HEK293 (cell line): ENCODE data around the gene GOLGA6L2.

Experiments used
- ATF2 ChIP-seq: fragments of 450-650 bp; formaldehyde crosslinking; IDR thresholded peaks from 2 replicates; pipeline ENCODE4 v1.5.1; 2016; ENCODE audit warnings: missing biosample characterization, missing genetic modification characterization, low read depth
- FEZF1 ChIP-seq: fragments of 450-650 bp; formaldehyde crosslinking; IDR thresholded peaks from 2 replicates; pipeline ENCODE4 v1.5.1; 2016; ENCODE audit warnings: missing biosample characterization, missing genetic modification characterization
- GLIS2 ChIP-seq: fragments of 450-650 bp; formaldehyde crosslinking; IDR thresholded peaks from 2 replicates; pipeline ENCODE4 v1.5.1; 2016; ENCODE audit warnings: missing biosample characterization, missing genetic modification characterization
- YY1 ChIP-seq: fragments of 450-650 bp; formaldehyde crosslinking; IDR thresholded peaks from 2 replicates; pipeline ENCODE4 v1.5.1; 2018; ENCODE audit warnings: missing biosample characterization, missing genetic modification characterization
- ZNF23 ChIP-seq: fragments of 450-650 bp; formaldehyde crosslinking; IDR thresholded peaks from 2 replicates; pipeline ENCODE4 v1.5.1; 2016; ENCODE audit warnings: missing biosample characterization, missing genetic modification characterization, borderline replicate concordance
- ZNF302 ChIP-seq: fragments of 450-650 bp; formaldehyde crosslinking; IDR thresholded peaks from 2 replicates; pipeline ENCODE4 v1.5.1; 2016; ENCODE audit warnings: missing biosample characterization, missing genetic modification characterization, low read depth
- ZNF645 ChIP-seq: fragments of 450-650 bp; formaldehyde crosslinking; IDR thresholded peaks from 2 replicates; pipeline ENCODE4; 2016; ENCODE audit warnings: missing biosample characterization, missing genetic modification characterization
- ZNF664 ChIP-seq: fragments of 450-650 bp; formaldehyde crosslinking; IDR thresholded peaks from 2 replicates; pipeline ENCODE4 v1.5.1; 2016; ENCODE audit warnings: missing biosample characterization, missing genetic modification characterization
- ZNF670 ChIP-seq: fragments of 450-650 bp; formaldehyde crosslinking; IDR thresholded peaks from 2 replicates; pipeline ENCODE4 v1.5.1; 2016; ENCODE audit warnings: missing biosample characterization, missing genetic modification characterization, low read depth
- ZNF777 ChIP-seq: fragments of 450-650 bp; formaldehyde crosslinking; IDR thresholded peaks from 2 replicates; pipeline ENCODE4 v1.5.1; 2017; ENCODE audit warnings: missing biosample characterization, missing genetic modification characterization, borderline replicate concordance
- TF ChIP-seq, protein P1 (sequence below): fragments of 450-650 bp; formaldehyde crosslinking; IDR thresholded peaks from 2 replicates; pipeline ENCODE4 v1.5.1; 2016; ENCODE audit warnings: missing biosample characterization, missing genetic modification characterization
- TF ChIP-seq, protein P2 (sequence below): fragments of 450-650 bp; formaldehyde crosslinking; optimal IDR thresholded peaks from 2 replicates; pipeline ENCODE3; 2016; ENCODE audit warnings: missing biosample characterization, mild to moderate bottlenecking, missing genetic modification characterization
- TF ChIP-seq, protein P3 (sequence below): fragments of 450-650 bp; formaldehyde crosslinking; IDR thresholded peaks from 2 replicates; pipeline ENCODE4 v1.5.0; 2017; ENCODE audit warnings: missing biosample characterization, missing genetic modification characterization, borderline replicate concordance
- TF ChIP-seq, protein P4 (sequence below): fragments of 450-650 bp; formaldehyde crosslinking; conservative IDR thresholded peaks from 2 replicates; pipeline ENCODE4 v1.5.1; 2016; ENCODE audit warnings: low read depth, missing biosample characterization, missing genetic modification characterization

GRCh38 chr15:23447107-23447500, at the start of gene GOLGA6L2:
- TF ChIP-seq, protein P1, sequence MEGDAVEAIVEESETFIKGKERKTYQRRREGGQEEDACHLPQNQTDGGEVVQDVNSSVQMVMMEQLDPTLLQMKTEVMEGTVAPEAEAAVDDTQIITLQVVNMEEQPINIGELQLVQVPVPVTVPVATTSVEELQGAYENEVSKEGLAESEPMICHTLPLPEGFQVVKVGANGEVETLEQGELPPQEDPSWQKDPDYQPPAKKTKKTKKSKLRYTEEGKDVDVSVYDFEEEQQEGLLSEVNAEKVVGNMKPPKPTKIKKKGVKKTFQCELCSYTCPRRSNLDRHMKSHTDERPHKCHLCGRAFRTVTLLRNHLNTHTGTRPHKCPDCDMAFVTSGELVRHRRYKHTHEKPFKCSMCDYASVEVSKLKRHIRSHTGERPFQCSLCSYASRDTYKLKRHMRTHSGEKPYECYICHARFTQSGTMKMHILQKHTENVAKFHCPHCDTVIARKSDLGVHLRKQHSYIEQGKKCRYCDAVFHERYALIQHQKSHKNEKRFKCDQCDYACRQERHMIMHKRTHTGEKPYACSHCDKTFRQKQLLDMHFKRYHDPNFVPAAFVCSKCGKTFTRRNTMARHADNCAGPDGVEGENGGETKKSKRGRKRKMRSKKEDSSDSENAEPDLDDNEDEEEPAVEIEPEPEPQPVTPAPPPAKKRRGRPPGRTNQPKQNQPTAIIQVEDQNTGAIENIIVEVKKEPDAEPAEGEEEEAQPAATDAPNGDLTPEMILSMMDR (tag by site-specific recombination) = no peak
- TF ChIP-seq ZNF302 (tag by site-specific recombination) (no peak), ATF2 (no peak), ZNF664 (no peak), ZNF23 (tag by site-specific recombination) (no peak), GLIS2 (tag by site-specific recombination) (no peak), ZNF645 (tag by site-specific recombination) (no peak), ZNF670 (tag by site-specific recombination) (no peak), ZNF777 (tag by site-specific recombination) (no peak), YY1 (no peak), FEZF1 (no peak)
- TF ChIP-seq, protein P2, sequence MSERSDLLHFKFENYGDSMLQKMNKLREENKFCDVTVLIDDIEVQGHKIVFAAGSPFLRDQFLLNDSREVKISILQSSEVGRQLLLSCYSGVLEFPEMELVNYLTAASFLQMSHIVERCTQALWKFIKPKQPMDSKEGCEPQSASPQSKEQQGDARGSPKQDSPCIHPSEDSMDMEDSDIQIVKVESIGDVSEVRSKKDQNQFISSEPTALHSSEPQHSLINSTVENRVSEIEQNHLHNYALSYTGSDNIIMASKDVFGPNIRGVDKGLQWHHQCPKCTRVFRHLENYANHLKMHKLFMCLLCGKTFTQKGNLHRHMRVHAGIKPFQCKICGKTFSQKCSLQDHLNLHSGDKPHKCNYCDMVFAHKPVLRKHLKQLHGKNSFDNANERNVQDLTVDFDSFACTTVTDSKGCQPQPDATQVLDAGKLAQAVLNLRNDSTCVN (tag by site-specific recombination) = no peak
- TF ChIP-seq, protein P3, sequence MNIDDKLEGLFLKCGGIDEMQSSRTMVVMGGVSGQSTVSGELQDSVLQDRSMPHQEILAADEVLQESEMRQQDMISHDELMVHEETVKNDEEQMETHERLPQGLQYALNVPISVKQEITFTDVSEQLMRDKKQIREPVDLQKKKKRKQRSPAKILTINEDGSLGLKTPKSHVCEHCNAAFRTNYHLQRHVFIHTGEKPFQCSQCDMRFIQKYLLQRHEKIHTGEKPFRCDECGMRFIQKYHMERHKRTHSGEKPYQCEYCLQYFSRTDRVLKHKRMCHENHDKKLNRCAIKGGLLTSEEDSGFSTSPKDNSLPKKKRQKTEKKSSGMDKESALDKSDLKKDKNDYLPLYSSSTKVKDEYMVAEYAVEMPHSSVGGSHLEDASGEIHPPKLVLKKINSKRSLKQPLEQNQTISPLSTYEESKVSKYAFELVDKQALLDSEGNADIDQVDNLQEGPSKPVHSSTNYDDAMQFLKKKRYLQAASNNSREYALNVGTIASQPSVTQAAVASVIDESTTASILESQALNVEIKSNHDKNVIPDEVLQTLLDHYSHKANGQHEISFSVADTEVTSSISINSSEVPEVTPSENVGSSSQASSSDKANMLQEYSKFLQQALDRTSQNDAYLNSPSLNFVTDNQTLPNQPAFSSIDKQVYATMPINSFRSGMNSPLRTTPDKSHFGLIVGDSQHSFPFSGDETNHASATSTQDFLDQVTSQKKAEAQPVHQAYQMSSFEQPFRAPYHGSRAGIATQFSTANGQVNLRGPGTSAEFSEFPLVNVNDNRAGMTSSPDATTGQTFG (tag by site-specific recombination) = no peak
- TF ChIP-seq, protein P4, sequence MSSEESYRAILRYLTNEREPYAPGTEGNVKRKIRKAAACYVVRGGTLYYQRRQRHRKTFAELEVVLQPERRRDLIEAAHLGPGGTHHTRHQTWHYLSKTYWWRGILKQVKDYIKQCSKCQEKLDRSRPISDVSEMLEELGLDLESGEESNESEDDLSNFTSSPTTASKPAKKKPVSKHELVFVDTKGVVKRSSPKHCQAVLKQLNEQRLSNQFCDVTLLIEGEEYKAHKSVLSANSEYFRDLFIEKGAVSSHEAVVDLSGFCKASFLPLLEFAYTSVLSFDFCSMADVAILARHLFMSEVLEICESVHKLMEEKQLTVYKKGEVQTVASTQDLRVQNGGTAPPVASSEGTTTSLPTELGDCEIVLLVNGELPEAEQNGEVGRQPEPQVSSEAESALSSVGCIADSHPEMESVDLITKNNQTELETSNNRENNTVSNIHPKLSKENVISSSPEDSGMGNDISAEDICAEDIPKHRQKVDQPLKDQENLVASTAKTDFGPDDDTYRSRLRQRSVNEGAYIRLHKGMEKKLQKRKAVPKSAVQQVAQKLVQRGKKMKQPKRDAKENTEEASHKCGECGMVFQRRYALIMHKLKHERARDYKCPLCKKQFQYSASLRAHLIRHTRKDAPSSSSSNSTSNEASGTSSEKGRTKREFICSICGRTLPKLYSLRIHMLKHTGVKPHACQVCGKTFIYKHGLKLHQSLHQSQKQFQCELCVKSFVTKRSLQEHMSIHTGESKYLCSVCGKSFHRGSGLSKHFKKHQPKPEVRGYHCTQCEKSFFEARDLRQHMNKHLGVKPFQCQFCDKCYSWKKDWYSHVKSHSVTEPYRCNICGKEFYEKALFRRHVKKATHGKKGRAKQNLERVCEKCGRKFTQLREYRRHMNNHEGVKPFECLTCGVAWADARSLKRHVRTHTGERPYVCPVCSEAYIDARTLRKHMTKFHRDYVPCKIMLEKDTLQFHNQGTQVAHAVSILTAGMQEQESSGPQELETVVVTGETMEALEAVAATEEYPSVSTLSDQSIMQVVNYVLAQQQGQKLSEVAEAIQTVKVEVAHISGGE = no peak
